Neural progenitor cell (in vitro differentiated cells): Measurements from ENCODE around the gene LMX1B.

ENCODE experiments used
- CTCF ChIP-seq: fragments of 200-600 bp; sonication (generic); IDR thresholded peaks from 2 replicates; pipeline ENCODE4 v1.5.1; 2017; ENCODE audit warnings: antibody characterized with exemption, mild to moderate bottlenecking
- EZH2 ChIP-seq: fragments of 200-600 bp; sonication (generic); IDR thresholded peaks from 2 replicates; pipeline ENCODE4 v1.6.1; 2017; ENCODE audit warnings: antibody characterized with exemption, mild to moderate bottlenecking, moderate library complexity

DNA sequence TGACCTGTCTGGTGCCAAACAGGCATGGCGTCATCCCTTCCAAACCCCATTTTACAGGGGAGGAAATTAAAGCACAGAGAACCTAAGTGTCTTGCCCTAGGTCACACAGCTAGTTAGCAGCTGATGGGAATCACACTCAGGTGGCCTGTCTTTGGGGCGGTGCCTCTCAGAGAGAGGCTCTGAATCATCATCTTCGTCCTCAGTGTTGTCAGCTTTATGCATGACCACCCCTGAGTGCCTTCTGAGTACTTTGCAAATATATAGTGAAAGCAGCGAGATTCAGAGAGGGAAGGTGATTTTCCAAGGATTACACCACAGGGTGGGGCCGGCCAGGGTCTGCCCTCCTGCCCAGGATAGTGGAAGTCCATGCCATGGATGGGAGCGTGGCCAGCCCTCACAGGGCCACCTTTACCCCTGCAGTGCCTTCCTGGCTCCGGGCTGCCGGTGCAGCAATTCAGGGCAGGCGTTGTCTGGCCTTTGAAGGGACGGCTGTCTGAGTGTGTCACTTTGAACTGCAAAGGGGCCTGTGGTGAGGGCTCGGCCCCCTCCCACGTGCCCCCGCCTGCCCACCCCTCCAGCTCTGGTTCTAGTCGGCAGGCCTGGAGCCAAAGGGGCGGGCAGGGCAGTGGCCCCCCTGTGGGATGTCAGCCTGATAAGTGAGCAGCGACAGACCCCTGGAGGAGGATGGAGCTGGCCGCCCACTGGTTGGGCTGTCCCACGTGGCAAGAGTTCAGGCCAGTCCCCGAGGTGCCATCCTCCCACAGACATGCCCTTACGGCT is 16.9 kb downstream of the LMX1B start:
- TF ChIP-seq EZH2 = peak; percentile 62
- no peak for TF ChIP-seq CTCF
